GM12873 (cell line): ENCODE data around the gene LRIT3.

Experiments
- TF ChIP-seq, protein P1 (sequence below): IDR thresholded peaks from 2 replicates; pipeline ENCODE4 v1.5.1; 2012; ENCODE audit warnings: low read depth, mild to moderate bottlenecking, moderate library complexity, low read length, control low read depth; ENCODE audit not compliant: insufficient read depth; ENCODE audit errors: missing control alignments

Gene LRIT3

DNA sequence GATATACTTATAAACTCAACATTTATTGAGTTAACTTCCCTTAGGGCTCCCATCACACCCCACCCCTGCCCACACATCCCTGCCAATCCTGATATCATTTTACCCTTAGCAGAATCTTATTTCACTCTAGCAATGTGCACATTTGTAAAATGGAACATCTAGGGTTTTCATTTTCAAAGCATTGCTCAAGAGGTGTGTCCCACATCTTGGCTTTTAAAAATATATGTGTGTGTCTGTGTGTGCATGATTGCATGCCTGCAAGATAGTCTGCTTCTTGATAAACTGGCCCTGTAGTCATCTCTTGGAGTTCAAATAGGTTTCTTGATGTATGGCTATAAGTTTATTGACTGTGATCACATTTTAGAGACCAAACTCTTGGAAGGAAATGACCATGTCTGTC is 38.4 kb downstream of the LRIT3 start:
- TF ChIP-seq, protein P1, sequence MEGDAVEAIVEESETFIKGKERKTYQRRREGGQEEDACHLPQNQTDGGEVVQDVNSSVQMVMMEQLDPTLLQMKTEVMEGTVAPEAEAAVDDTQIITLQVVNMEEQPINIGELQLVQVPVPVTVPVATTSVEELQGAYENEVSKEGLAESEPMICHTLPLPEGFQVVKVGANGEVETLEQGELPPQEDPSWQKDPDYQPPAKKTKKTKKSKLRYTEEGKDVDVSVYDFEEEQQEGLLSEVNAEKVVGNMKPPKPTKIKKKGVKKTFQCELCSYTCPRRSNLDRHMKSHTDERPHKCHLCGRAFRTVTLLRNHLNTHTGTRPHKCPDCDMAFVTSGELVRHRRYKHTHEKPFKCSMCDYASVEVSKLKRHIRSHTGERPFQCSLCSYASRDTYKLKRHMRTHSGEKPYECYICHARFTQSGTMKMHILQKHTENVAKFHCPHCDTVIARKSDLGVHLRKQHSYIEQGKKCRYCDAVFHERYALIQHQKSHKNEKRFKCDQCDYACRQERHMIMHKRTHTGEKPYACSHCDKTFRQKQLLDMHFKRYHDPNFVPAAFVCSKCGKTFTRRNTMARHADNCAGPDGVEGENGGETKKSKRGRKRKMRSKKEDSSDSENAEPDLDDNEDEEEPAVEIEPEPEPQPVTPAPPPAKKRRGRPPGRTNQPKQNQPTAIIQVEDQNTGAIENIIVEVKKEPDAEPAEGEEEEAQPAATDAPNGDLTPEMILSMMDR: no peak

DNA sequence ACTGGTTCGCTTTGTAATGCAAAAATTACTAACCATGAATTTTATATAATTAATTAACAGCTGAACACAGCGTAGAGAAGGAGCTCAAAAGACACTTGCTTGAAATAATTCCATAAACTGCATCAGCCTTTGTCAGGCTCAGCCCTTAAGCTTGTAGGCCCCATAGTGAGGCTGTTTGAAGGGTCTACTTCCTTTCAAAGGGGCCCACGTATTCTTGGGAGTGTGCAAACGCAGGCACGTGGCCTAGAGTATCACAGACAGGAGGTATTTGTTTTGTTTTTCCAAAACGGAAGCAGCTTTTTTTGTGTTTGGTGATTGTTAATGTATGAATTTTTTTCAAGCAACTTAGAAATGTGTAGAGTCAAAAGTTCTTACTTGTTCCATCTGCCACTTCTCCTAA is 39.2 kb downstream of the LRIT3 start:
- TF ChIP-seq, protein P1: no peak

DNA sequence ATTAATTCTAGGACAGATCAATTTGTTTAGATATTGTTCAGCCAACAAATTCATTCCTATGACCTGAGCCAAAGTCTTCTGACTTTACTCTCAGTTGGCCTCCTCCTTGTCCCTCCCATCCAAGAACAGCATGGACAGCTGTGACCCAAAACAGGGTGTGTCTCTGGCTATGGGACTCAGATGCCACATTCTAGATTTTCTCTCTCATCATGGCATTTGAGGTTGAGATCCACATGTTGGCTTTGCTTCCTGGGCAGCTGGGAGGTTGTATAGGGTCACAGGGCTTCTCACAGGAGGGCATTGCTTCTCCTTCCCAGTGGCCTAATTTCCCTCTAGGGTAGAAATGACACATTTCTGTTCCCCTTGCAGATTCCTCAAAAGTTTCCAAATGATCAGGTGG is 42.2 kb downstream of the LRIT3 start:
- TF ChIP-seq, protein P1: no peak

DNA sequence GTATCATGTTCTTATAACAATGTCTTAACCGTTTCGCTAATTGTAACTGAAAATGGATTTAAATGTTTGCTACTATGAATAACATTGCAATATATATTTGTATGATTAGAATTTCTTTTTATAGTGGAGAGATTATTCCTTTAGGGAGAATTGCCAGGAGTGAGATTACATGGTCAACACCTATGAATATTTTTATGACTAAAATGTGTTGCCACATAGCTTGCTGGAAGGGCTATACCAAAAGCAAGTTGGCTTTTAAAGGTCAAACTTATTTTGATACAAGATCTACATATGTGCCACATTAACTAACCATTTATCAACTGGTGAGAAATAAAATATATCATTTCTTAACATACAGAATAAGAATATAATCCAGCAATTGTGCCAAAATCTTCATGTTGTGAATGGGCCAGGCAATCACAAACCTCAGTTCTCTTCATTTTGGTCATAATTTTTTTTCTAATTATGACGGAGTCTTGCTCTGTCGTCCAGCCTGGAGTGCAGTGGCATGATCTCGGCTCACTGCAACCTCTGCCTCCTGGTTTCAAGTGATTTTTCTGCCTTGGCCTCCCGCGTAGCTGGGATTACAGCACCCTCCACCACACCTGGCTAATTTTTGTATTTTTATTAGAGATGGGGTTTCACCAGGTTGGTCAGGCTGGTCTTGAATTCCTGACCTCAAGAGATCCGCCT is 54.8 kb downstream of the LRIT3 start:
- TF ChIP-seq, protein P1: no peak

DNA sequence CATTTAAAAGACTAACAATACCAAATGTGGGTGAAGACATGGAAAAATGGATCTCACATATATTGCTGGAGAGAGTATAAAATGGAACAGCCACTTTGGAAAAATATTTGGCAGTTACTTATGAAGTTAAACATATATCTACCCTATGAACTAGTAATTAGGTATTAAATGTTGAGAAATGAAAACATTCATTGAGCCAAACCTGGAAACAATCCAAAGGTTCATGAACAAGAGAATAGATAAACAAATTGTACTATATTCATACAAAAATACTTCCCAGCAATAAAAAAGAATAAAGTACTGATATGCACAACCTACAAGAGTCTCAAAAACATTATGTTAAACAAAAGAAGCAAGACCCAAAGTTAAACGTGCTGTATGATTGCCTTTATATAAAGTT is 60.8 kb downstream of the LRIT3 start:
- TF ChIP-seq, protein P1: no peak

DNA sequence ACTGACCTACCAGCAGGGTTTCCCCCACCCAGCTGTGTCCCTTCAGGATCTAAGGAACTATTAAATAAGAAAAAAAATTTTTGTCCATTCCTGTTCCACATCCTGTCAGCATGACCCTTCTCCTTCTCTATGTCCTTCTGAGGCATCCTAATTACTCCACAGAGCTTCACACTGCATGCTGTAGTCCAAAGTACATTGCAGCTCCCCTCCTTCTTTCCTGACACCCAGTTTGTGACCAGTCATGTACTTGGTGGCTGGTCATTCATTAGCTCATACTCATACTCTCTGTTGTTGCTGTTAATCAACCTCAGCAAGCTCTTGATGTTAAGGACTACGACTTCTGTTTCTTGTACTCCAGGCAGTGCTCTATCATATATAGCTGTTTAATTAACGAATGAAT is 62.3 kb downstream of the LRIT3 start:
- TF ChIP-seq, protein P1: no peak

DNA sequence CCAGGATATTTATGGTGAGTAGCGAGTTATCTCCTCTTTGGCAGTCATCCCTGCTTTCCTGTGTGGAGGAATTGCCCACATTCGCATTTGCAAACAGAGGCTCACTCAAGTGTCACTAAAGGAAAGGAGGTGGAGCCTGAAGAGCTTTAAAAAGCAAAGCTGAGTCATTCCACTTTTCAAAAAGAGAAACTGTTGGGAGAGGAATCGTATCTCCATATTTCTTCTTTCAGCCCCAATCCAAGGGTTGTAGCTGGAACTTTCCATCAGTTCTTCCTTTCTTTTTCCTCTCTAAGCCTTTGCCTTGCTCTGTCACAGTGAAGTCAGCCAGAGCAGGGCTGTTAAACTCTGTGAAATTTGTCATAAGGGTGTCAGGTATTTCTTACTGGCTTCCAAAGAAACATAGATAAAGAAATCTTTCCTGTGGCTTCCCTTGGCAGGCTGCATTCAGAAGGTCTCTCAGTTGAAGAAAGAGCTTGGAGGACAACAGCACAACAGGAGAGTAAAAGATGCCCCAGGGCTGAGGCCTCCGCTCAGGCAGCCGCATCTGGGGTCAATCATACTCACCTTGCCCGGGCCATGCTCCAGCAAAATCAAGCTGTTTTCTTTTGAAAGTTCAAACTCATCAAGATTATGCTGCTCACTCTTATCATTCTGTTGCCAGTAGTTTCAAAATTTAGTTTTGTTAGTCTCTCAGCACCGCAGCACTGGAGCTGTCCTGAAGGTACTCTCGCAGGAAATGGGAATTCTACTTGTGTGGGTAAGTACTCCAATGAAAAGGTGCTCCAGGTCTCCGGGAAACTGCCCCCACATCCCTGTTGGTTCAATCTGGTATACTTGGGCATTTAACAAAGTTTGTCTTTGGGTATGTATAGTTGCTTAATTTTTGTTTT is 65.0 kb downstream of the LRIT3 start, which contains the start of gene EGF:
Gene EGF (plus strand): TSS at position 178 of the 890 bp plus-strand sequence. CDS start 453 bp downstream, at position 631.
- TF ChIP-seq, protein P1: no peak
